H1 (cell line): ENCODE measurements around the gene SEC22B. TPM values are rescaled to one million over a fixed set of nuclear protein-coding genes. Genes with fewer than 3 reads are reported as not detected.
"Not testable (repeated sequence)": the region's sequence is repeated elsewhere in the genome, so short reads cannot be mapped to it uniquely, and the experiment has no call there.

ENCODE experiments used
- CTCF ChIA-PET: fragments of 300-600 bp; sonication (Branson Sonifier 250); formaldehyde crosslinking; loops from one replicate; lab custom pipeline; 2021; ENCODE audit not compliant: partially characterized antibody; lab: Charles Lee
- POLR2A ChIA-PET: fragments of 300-600 bp; sonication (Branson Sonifier 250); formaldehyde crosslinking; loops from one replicate; lab custom pipeline; 2021; ENCODE audit warnings: inconsistent platforms; ENCODE audit not compliant: partially characterized antibody; lab: Charles Lee
- DNase-seq, 2 experiments: peaks; one replicate each; pipeline versions ENCODE4 v3.0.0 to v3.0.0-alpha.2; 2010 to 2022; ENCODE audit warnings: low spot score in 2 of 2, low read depth in 1 of 2, mixed read lengths in 1 of 2
- FAIRE-seq: peaks from 2 replicates; lab custom pipeline; 2011; peaks lifted over from hg19 to GRCh38; lab: Jason Lieb, UNC
- H2AFZ ChIP-seq: 2 replicates; pipeline ENCODE4 v1.8.1; 2012; ENCODE audit warnings: low read length, inconsistent platforms
- H2AK5ac ChIP-seq: 2 replicates; pipeline ENCODE4 v1.6.1; 2013; ENCODE audit warnings: low read depth, low read length
- H2BK120ac ChIP-seq: replicated peaks from 2 replicates; pipeline ENCODE3; 2013; ENCODE audit warnings: low read depth, low read length, inconsistent platforms
- H2BK12ac ChIP-seq: 2 replicates; pipeline ENCODE4 v1.6.1; 2013; ENCODE audit warnings: low read depth, low read length
- H2BK15ac ChIP-seq: 2 replicates; pipeline ENCODE4 v1.6.1; 2013; ENCODE audit warnings: low read length
- H2BK20ac ChIP-seq: 2 replicates; pipeline ENCODE4 v1.6.1; 2013; ENCODE audit warnings: low read length
- H2BK5ac ChIP-seq: 2 replicates; pipeline ENCODE4 v1.6.1; 2013; ENCODE audit warnings: low read depth, low read length
- H3K14ac ChIP-seq: 2 replicates; pipeline ENCODE4 v1.6.1; 2013; ENCODE audit warnings: inconsistent platforms; ENCODE audit not compliant: insufficient read length
- H3K18ac ChIP-seq: 2 replicates; pipeline ENCODE4 v1.6.1; 2013; ENCODE audit warnings: low read length; ENCODE audit errors: extremely low read depth
- H3K23ac ChIP-seq: 2 replicates; pipeline ENCODE4 v1.6.1; 2013; ENCODE audit warnings: inconsistent platforms; ENCODE audit not compliant: insufficient read length
- H3K23me2 ChIP-seq: 2 replicates; pipeline ENCODE4 v1.6.1; 2013; ENCODE audit warnings: low read depth, low read length
- H3K27ac ChIP-seq: 2 replicates; pipeline ENCODE4 v1.6.1; 2011; ENCODE audit warnings: low read depth, low read length, inconsistent platforms
- H3K27me3 ChIP-seq, 4 experiments: replicated peaks in 1 of 4; 1 replicate in 1 of 4; 2 replicates in 3 of 4; pipeline versions ENCODE4 v1.6.1 to v1.8.1; 2011 to 2013; ENCODE audit warnings: low read length in 3 of 4, mild to moderate bottlenecking in 3 of 4, inconsistent platforms in 2 of 4, mixed read lengths in 2 of 4, moderate library complexity in 1 of 4; ENCODE audit not compliant: control insufficient read depth in 3 of 4, insufficient read depth in 3 of 4; ENCODE audit errors: extremely low read depth in 1 of 4
- H3K36me3 ChIP-seq, 4 experiments: 2 replicates each; pipeline versions ENCODE4 v1.6.1 to v1.8.1; 2011 to 2013; ENCODE audit warnings: mild to moderate bottlenecking in 4 of 4, low read length in 3 of 4, moderate library complexity in 2 of 4, control low read depth in 1 of 4, inconsistent platforms in 1 of 4; ENCODE audit not compliant: insufficient read depth in 4 of 4, control insufficient read depth in 2 of 4
- H3K4ac ChIP-seq: replicated peaks from 2 replicates; pipeline ENCODE3; 2013; ENCODE audit warnings: low read length, low read depth, mixed read lengths, inconsistent platforms; ENCODE audit not compliant: insufficient read length
- H3K4me1 ChIP-seq, 4 experiments: replicated peaks in 1 of 4; 1 replicate in 1 of 4; 2 replicates in 3 of 4; pipeline versions ENCODE4 v1.6.1 to v1.8.1; 2011 to 2013; ENCODE audit warnings: low read length in 3 of 4, inconsistent platforms in 2 of 4, mixed read lengths in 1 of 4; ENCODE audit not compliant: insufficient read depth in 4 of 4, control insufficient read depth in 3 of 4
- H3K4me2 ChIP-seq, 2 experiments: 2 replicates each; pipeline versions ENCODE4 v1.6.1 to v1.8.1; 2011 to 2013; ENCODE audit warnings: low read depth in 2 of 2, low read length in 2 of 2, control low read depth in 1 of 2, inconsistent platforms in 1 of 2, mild to moderate bottlenecking in 1 of 2; ENCODE audit not compliant: insufficient read depth in 1 of 2
- H3K4me3 ChIP-seq, 4 experiments: fragments of 200-600, 300-600 bp in 1 of 4; sonication (generic), shearing (Covaris generic), sonication (Bioruptor Twin) in 1 of 4; 2 replicates each; pipeline versions ENCODE4 v1.5.1 to v1.8.1; 2011 to 2016; ENCODE audit warnings: low read length in 4 of 4, low read depth in 3 of 4, control low read depth in 2 of 4, inconsistent platforms in 2 of 4, mild to moderate bottlenecking in 2 of 4, mixed read lengths in 1 of 4, moderate library complexity in 1 of 4; ENCODE audit not compliant: insufficient read depth in 2 of 4; ENCODE audit errors: extremely low read depth in 1 of 4
- H3K56ac ChIP-seq: replicated peaks from 2 replicates; pipeline ENCODE3; 2013; ENCODE audit warnings: low read depth, mild to moderate bottlenecking, mixed read lengths, low read length, inconsistent platforms; ENCODE audit not compliant: insufficient read length
- H3K79me1 ChIP-seq: 2 replicates; pipeline ENCODE4 v1.6.1; 2013; ENCODE audit warnings: low read depth, low read length, control low read depth
- H3K79me2 ChIP-seq, 2 experiments: 2 replicates each; pipeline versions ENCODE4 v1.6.1 to v1.8.1; 2012 to 2013; ENCODE audit warnings: low read length in 2 of 2, mild to moderate bottlenecking in 2 of 2, inconsistent platforms in 1 of 2; ENCODE audit not compliant: insufficient read depth in 2 of 2, control insufficient read depth in 1 of 2
- H3K9ac ChIP-seq, 4 experiments: replicated peaks in 1 of 4; 1 replicate in 1 of 4; 2 replicates in 3 of 4; pipeline versions ENCODE4 v1.6.1 to v1.8.1; 2011 to 2013; ENCODE audit warnings: low read depth in 3 of 4, low read length in 3 of 4, control low read depth in 2 of 4, mild to moderate bottlenecking in 2 of 4, moderate library complexity in 2 of 4, inconsistent platforms in 1 of 4; ENCODE audit errors: extremely low read depth in 1 of 4
- H3K9me3 ChIP-seq, 2 experiments: 2 replicates each; pipeline versions ENCODE4 v1.6.1 to v1.8.1; 2012 to 2013; ENCODE audit warnings: mild to moderate bottlenecking in 2 of 2, moderate library complexity in 2 of 2, control low read depth in 1 of 2, inconsistent platforms in 1 of 2, low read depth in 1 of 2, low read length in 1 of 2, mixed read lengths in 1 of 2; ENCODE audit not compliant: insufficient read depth in 2 of 2
- H4K20me1 ChIP-seq, 2 experiments: replicated peaks in 1 of 2; 2 replicates each; pipeline versions ENCODE3 to v1.8.1; 2011 to 2013; ENCODE audit warnings: inconsistent platforms in 2 of 2, low read length in 2 of 2, mild to moderate bottlenecking in 1 of 2; ENCODE audit not compliant: insufficient read depth in 2 of 2, control insufficient read depth in 1 of 2
- H4K5ac ChIP-seq: 2 replicates; pipeline ENCODE4 v1.6.1; 2013; ENCODE audit warnings: low read length, low read depth, mixed read lengths, inconsistent platforms; ENCODE audit not compliant: insufficient read length
- H4K8ac ChIP-seq: 2 replicates; pipeline ENCODE4 v1.8.0; 2013; ENCODE audit warnings: mild to moderate bottlenecking, moderate library complexity, low read length, inconsistent platforms; ENCODE audit not compliant: insufficient read depth; ENCODE audit errors: extremely low read depth
- H4K91ac ChIP-seq: replicated peaks from 2 replicates; pipeline ENCODE3; 2013; ENCODE audit warnings: low read length, mixed read lengths, inconsistent platforms; ENCODE audit not compliant: insufficient read length
- WGBS, 2 experiments: shearing (Covaris generic) in 1 of 2; methylation state at CpG; one replicate each; pipeline versions ENCODE4 v1.1.6 to v1.1.7; 2013 to 2015; ENCODE audit warnings: low lambda C conversion rate in 2 of 2, mixed read lengths in 2 of 2, inconsistent platforms in 1 of 2, low coverage in 1 of 2, missing lambda C conversion rate in 1 of 2; ENCODE audit not compliant: insufficient replicate concordance in 2 of 2, insufficient coverage in 1 of 2, insufficient read length in 1 of 2; ENCODE audit errors: extremely low coverage in 1 of 2, missing lambda C conversion rate in 1 of 2; 5-methylcytosine and 5-hydroxymethylcytosine counted together
- polyA plus RNA-seq, 7 experiments: library from polyadenylated mRNA; depleted of rRNA in 3 of 7; stranded (reverse) in 5 of 7; unstranded in 2 of 7; fragments of >200 nt in 5 of 7; fragments of 200-250 nt in 2 of 7; gene quantifications; 1 replicate in 5 of 7; 2 replicates in 1 of 7; 4 replicates in 1 of 7; pipeline versions ENCODE4 v1.2.1 to v1.2.3, GENCODE V29; 2011 to 2013; ENCODE audit warnings: missing spikeins in 2 of 7, mixed read lengths in 2 of 7
- total RNA-seq: library from RNA; stranded (reverse); fragmentation: NEBNext Ultra II Directional; extraction: Animal tissue kit (Norgen Biotek cat#: 25700); gene quantifications from 2 replicates; pipeline ENCODE4 v1.2.1, GENCODE V29; 2021

SEC22B gene
- total and polyA plus RNA-seq, 2 of the 8 experiments (the other 6 are each of a cell fraction or from before 2014, with no cell fraction given) = 5.6 to 11.6 TPM

DNA sequence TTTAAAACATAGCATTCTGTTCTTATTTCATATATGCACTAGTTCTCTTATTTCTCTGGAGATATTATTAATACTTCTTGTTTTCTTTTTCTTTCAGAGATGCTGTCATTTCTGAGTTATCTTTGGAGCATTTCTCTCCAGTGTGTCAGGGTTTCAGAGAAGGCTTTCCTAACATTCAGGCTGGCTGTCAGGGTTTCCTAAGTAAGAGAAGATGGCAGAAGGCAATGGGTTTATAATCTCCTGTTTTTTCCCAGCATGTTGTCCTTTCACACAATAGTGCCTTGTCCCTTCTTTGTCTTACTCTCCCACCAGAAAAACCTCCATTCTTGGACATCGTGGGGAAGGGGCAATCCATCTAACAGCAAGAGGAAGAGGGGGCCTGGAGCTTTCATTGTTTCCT is 51.7 kb downstream of the SEC22B start:
- H4K8ac ChIP-seq, H3K9me3 ChIP-seq, H4K91ac ChIP-seq, H3K18ac ChIP-seq, H2AFZ ChIP-seq, H3K4me2 ChIP-seq, FAIRE-seq, H3K4me3 ChIP-seq, H2BK5ac ChIP-seq, H4K5ac ChIP-seq, H3K9ac ChIP-seq, DNase-seq, H3K36me3 ChIP-seq, H3K4ac ChIP-seq, H3K23ac ChIP-seq, H3K4me1 ChIP-seq, H2AK5ac ChIP-seq, H4K20me1 ChIP-seq, H2BK120ac ChIP-seq, H3K79me2 ChIP-seq, H3K79me1 ChIP-seq, H3K14ac ChIP-seq, H3K23me2 ChIP-seq, H3K27me3 ChIP-seq, H3K56ac ChIP-seq, H2BK15ac ChIP-seq, POLR2A ChIA-PET, H3K27ac ChIP-seq, H2BK12ac ChIP-seq, H2BK20ac ChIP-seq, CTCF ChIA-PET: not testable (repeated sequence)
- WGBS, 2 experiments = no CpG with 5 or more reads among the region's 1 CpG

DNA sequence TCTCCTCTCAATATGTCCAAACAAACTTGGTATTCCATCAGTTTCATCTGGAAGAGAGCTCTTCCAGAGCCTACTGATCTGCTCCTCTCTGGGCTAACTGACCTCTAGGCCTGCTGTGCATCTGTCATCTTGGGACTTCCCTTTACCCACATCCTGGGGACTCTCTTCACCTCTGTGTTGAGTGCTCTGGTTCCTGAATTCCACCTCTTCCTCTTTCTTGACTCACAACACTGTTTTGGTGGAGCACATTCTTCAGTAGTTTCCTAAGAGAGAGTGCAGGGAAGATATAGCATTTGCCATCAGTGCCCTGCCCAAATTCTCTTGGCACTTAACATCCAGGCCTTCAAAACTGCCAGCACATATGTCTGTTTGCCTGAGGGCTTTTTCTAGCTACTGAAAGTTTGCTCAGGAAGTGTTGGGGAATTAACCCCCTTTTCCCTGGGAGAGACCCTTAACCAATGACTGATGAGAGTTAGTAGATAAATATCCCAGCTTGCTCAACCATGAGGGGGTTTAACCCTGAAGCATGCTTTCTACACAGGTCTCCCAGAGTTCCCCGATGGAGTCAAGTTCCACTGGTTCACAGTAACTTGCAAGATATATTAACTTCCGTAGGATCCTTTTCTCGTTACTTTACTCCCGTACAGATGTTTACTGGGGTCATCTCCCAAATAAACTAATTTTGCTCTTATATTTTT is 52.4 kb downstream of the SEC22B start:
- H3K4me3 ChIP-seq, H3K14ac ChIP-seq, FAIRE-seq, H3K4me1 ChIP-seq, H2BK12ac ChIP-seq, H2BK120ac ChIP-seq, H2AK5ac ChIP-seq, CTCF ChIA-PET, H3K4ac ChIP-seq, H2AFZ ChIP-seq, H2BK15ac ChIP-seq, H2BK5ac ChIP-seq, H4K91ac ChIP-seq, H3K79me1 ChIP-seq, H3K18ac ChIP-seq, H3K27ac ChIP-seq, H3K4me2 ChIP-seq, H3K23ac ChIP-seq, POLR2A ChIA-PET, H4K5ac ChIP-seq, H3K9me3 ChIP-seq, H3K9ac ChIP-seq, H2BK20ac ChIP-seq, H3K79me2 ChIP-seq, DNase-seq, H4K8ac ChIP-seq, H3K23me2 ChIP-seq, H3K56ac ChIP-seq, H3K27me3 ChIP-seq, H3K36me3 ChIP-seq, H4K20me1 ChIP-seq: not testable (repeated sequence)
- WGBS, 2 experiments = 92% methylated on average over 4 of the region's 4 CpGs; no CpG with 5 or more reads in 1 of the 2 experiments
